Astrocyte (in vitro differentiated cells and primary cell): ENCODE results near the gene CFAP157.

Source experiments
- CTCF ChIP-seq: IDR thresholded peaks from 2 replicates; pipeline ENCODE4 v1.5.1; 2011; ENCODE audit warnings: low read depth, mild to moderate bottlenecking, inconsistent platforms, low read length, moderate library complexity; ENCODE audit not compliant: insufficient read depth
- EZH2 ChIP-seq: IDR thresholded peaks from 2 replicates; pipeline ENCODE4 v1.6.1; 2012; ENCODE audit warnings: mild to moderate bottlenecking, low read length, inconsistent platforms; ENCODE audit not compliant: insufficient read depth

GRCh38 chr9:127703289-127703946 lies 3.4 kb upstream of the CFAP157 start:
- TF ChIP-seq EZH2, result no peak
- no peak for TF ChIP-seq CTCF
